HG03558 (cell line): ENCODE data around the gene KBTBD13.

ENCODE experiments used
- ATAC-seq: cut with Tn5 transposase; IDR thresholded peaks from one replicate; pipeline ENCODE4 v1.9.1; 2021; ENCODE audit warnings: moderate number of reproducible peaks; ENCODE audit not compliant: unreplicated experiment; ENCODE audit errors: extremely low read depth

KBTBD13 gene

DNA sequence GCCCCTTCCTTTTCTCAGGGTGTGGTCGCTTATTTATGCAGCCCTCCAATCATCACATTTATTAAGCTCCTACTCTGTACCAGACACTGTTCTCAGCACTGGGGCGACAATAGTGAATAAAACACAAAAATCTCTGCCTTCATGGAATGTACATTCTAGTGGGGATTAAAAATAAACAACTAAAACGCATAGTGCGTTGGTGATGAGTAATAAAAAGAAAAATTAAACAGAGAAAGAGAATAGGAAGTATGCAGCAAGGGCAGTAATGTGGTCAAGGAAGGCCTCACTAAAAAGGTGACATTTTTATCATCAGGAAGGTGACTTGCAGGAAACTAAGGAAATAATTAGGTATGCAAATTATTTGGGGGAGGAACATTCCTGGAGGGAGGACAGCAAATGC, 26.3 kb upstream of the KBTBD13 start:
- no peak for ATAC-seq

DNA sequence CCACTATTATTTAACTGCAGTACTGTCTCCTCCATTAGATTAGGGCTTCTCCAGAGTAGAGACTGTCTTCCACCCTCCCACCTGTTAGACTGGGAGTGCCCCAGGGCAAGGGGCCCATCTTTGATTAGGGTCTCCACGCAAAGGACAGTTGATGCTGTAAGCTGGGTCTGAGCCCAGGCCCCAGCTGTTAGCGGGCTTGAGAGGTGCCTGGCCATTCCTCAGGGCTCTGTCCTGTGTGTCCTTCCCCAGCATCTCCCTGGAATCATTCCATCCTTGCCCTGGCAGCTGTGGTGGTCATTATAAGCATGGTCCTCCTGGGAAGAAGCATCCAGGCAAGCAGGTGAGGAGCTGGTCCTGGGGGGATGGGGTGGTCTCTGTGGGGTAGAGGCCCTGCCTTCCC, 25.3 kb upstream of the KBTBD13 start:
- no peak for ATAC-seq

DNA sequence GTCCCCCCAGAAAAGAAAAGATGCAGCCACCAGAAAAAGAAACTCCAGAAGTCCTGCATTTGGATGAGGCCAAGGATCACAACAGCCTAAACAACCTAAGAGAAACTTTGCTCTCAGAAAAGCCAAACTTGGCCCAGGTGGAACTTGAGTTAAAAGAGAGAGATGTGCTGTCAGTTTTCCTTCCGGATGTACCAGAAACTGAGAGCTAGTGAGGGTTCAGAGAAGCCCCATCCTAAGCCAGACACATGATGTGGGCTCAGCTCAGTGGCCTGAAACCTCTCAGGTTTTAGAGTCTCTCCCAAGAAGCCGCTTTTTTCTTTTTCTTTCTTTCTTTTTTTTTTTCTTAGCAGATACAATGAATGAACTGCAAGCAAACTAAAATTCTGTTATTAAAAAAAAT, 23.6 kb upstream of the KBTBD13 start:
- ATAC-seq, result no peak

DNA sequence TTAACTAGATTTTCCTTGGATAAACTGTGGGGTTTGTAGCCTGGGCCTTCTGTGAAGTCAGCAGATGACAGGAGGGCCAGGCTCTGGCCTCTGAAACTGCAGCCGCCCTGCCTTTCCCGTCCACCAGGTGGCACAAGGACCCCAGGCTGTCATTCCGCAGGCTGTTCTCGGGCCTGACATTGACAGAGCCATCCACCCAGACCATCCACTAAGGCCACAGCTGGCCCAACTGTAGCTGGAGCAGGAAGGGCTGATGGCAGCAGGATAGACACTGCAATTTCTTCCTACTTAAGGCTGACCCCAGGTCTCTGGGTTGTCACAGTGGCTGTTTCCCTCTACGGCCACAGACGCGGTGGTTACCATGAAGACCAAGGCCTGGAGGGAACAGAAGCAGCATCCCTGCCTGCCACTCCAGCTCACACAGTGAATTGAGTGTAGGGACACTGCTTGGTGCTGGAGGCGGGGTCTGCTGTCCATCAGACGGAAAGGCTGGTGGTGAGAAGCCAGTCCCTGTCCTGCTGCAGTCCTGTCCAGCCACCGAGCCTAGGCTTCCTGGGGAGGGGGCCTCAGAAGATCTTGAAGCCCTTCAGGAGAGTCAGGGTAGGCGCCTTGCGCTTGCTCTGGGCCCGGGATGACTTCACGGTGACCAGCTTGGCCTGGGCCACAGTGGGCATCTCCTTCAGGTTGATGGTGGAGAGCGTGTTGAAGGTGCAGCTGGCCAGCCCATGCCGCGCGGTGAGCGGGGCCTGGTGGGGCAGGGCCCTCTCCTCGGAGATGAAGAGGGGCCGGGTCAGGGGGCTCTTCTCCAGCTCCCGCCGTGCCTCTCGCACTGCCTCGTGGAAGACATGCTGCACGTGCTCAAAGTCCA, 22.0 kb upstream of the KBTBD13 start:
- ATAC-seq, result no peak

DNA sequence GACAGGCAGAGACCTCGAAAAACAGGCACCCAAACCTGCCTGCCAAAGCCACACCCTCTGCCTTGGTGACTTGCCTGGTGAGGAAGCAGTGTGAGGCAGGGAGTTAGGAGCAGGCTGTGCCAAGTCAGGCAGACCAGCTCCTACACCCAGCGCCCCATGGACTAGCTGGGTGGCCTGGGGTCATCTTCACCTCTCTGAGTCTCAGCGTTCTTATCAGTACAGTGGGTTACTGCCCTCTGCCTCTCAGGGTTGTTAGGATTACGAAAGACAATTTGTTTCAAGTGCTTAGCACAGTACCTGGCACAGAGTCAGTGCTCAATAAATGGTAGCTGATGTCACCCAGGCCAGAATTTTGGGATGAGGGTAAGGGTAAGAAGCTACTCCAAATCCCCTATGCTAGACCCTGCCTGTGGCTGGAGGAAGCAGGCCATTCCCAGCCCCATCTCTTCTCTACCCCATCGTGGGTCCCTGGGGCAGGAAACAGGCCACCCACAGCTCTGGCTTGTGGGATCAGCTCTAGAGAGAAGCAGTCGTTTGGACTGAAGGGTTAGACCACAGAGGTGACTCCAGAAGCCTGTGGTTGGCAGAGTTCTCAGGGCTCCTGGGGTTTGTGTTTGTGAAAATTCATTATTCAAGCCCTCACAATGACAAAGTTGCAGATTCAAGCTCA, 21.2 kb upstream of the KBTBD13 start:
- ATAC-seq, result no peak

DNA sequence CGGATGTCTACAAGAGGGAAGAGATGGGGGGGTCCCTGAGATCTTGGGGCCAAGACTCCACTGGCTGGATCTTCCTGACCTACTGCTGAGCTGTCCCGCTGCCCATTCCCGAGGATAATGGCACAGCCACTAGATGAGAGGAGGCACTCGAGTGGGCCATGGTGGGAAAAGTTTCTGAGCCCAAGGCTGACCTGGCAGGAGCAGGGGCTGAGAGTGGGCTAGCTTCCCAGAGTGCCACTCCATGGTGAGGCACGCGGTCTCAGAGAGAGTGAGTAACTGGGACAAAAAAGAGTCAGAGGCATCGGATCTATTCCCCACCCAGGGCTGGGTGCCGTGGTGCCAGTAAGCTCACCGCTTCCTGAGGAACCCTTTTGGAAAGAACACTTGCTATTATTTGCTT, 20.4 kb upstream of the KBTBD13 start:
- no peak for ATAC-seq

DNA sequence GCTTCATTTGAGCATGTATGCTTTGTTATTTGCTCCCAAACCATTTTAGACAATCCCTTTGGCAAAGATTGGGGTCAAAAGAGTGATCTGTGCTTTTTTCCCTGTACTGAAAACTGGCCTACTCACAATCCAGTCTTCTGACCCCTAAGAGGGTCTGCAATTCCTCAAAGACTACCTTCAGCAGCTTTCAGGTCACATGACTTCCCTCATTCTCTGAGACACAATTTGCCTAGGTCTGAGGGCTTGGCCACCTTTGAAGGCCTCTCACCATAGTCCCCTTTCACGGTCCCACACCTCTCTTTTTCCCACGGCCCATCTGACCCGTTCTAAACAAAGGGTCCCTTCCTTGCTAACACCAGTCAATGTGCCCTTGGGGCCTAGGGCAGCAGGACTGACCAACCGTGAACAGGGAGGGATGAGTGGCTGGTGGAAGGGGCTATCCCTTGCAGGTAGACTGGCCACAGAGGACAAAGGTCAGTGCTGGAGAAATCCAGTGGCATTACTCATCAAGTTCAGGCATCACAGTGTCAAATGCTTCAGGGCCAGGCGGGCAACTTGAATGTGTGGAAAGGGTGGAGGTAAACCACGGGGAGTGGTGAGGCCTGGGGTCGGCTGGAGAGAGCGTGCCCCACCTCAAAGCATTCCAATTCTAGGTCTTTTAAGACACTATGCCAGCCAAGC, 19.5 kb upstream of the KBTBD13 start:
- no peak for ATAC-seq

DNA sequence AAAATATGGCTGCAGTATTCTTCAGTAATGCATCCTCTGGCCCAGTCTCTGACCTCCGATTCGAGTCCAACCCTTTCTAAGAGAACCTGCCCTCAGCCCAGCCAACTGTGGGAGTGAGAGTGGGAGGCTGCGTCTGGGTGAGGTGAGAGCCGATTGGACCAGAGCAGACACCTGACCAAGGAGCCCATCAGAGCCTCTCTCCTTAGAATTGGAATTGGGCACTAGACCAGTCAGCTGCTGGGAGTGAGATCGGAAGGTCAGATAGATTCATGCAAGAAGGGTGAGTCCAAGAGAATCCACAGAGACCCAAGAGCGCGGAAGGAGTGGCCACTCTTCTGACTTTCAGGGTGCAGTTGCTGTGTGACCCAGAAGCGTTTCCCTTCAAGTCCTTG, 19.0 kb upstream of the KBTBD13 start:
- no peak for ATAC-seq

DNA sequence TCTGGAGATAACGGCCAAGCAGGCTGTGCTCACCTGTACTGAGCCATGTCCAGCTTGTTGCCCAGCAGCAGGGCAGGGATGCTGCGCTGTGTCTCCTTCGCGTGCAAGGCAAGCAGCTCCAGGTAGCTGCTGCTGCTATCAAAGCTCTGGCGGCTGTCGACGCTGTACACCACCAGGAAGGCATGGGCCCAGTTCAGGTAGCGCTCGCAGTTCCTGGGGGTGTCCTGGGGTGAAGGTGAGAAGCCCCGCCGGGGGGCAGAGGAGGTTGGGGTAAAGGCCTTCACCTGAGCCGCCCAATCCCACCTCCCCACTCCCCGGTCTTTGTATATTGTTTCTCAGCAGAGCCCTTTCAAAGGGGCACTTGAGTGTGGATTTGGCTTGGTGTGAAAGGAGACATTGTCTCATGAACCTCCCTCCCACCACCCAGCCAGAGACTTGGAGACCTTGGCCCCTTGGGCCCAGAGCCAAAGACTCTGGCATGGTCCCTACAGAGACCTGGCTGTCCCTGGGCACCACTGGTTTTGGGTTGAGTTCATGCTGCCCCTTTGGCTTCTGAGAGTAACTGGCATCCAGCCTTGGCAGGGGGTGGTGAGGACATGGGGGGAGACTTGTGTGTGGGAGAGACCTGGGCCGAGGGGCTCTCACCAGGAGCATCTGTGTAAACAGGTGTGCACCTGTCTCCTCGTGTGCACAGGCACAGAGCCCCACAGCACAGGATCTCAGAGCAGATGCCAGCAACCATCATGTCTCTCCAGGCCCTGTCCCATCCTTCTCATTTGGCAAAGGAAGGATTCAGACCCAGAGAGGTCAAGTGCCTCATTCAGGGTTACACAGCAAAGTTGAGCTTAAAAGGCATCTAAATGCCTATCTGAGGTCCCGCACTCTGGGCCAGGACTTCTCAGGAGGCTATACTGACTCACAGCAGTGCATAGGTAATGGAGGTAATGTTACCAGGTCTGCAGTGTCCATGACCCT, 17.9 kb upstream of the KBTBD13 start:
- no peak for ATAC-seq

DNA sequence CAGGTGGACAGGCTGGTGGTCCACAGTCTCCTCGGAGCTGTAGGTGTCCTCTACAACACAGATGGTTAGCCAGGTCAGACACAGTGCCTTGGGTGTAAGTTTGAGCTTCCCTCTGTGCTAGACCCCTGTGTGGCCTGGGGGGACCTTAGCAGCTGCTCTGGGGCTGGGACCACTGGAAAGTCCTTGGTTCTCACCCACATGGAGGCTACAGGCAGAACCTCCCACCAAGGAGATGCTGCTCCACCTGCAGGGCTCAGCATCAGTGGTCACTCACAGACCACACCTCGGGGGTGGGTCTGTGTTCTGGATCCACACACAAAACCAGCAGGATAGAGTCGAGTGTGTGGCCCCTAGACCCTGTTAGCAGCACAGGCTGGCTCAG, 17.2 kb upstream of the KBTBD13 start:
- ATAC-seq, result no peak

DNA sequence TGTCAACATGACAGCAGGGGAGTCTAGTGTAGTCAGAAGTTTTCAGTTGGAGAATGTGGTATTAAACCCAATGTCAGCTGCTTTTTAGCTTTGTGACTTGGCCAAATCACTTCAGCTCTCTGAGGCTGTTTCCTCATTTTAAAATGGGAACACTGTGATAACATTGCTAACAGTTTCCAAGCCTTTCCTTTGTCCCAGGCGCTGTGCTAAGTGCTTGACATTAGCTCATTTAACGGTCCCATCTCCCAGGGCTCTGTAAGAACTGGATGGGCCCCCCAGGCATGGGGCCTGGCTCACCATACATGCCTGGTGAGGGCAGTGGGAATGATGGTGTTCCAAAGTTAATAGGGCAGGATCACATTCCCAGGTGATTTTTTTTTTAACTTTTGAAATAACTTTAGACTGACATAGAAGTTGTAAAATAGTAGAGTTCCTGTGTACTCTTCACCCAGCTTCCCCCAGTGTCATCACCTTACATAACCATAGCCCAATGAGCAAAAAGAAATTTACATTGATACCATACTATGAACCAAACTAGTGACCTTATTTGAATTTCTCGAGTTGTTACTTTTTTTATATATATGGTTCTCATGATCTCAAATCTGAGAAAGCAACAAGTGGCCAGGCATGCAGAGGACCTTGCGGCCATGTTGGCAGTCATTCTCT, 16.5 kb upstream of the KBTBD13 start:
- ATAC-seq, result no peak

DNA sequence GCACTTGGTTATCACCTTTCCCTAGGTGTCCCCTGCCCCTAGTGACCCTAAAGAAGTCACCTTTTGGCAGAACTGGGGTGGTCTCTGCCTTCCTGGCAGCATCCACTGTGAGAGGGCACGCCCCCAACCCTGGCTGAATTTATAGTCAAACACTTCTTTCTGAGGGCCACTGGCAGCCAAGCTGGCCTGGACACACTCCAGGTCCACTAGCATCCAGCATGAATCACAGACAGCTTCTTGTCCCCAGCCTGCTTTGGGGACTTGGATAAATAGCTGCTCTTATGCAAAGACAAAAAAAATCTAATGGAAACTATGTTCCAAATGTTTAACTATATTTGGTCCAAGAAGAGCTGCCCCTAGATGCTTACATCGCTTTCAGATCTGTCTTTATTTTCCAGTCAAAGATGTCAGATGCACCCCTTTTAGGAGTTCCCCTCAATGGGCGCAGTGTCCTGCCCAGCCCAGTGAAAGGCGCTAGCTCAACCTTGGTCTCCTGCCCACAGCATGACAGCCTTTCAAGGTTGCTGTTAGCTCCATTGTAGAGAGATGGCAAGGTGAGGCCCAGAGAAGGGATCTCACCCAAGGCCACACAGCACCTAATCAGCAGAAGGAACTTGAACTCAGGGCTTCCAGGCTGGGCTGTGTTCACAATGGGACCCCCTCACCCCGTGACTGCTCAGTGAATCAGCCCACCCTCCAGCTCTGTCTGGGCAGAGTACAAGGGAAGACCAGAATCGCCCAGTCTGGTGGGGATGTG, 15.7 kb upstream of the KBTBD13 start:
- ATAC-seq, result no peak

DNA sequence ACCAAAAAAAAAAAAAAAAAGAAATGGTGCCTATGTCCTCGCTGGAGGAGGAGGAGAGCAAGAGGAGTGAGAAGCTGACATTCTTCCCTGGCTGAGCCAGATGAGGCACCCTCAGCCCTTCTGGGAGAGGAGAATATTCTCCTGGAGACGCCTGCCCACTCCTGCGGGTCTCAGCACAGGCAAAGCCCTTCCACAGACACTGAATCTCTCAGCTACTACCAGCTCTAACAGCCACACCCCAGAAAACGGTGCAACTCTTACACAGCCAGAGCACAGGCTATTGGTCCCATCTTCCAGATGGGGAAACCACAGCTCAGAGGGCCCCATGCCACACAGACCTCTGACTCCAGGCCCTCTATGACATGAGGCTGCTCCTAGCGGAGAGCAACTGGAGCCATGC, 14.5 kb upstream of the KBTBD13 start:
- ATAC-seq, result no peak

DNA sequence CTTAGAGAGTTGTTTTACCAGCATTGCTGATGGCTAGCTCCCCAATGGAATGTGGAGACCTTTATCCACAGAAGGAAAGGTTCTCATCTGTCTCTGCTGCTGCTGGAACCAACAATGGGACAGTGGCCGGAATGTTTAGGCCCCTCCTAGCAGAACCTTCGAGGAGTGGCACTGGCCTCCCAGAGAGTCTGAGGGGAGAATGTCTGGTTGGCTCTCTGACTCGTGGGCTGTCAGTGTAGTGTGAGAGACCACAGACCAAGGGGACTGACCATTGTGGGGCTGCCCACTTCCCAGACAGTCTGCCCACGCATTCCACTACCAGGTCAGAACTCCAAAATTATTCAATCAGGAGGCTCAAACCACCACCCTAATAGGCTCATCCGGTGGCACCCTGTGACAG, 13.8 kb upstream of the KBTBD13 start:
- no peak for ATAC-seq

DNA sequence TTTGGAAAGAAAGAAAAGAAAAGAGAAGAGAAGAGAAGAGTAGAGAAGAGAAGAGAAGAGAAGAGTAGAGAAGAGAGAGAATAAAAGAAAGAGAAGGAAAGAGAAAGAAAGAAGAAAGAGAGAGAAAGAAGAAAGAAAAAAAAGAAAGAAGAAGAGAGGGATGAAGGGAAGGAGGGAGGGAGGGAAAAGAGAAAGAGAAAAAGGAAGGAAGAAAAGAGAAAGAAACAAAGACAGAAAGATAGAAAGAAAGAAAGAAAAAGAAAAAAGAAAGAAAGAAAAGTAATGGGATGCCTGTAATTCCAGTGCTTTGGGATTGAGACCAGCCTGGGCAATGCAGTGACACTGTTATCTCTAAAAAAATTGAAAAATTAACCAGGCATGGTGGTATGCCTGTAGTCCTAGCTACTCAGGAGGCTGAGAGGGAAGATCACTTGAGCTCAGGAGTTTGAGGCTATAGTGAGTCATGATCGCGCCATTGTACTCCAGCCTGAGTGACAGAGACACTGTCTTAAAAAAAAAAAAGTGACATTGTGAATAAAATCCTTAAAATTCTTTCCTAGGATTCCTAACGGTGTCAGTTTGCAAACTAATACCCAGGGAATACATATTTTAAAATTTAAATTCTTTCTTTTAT, 10.4 kb upstream of the KBTBD13 start:
- ATAC-seq, result no peak

DNA sequence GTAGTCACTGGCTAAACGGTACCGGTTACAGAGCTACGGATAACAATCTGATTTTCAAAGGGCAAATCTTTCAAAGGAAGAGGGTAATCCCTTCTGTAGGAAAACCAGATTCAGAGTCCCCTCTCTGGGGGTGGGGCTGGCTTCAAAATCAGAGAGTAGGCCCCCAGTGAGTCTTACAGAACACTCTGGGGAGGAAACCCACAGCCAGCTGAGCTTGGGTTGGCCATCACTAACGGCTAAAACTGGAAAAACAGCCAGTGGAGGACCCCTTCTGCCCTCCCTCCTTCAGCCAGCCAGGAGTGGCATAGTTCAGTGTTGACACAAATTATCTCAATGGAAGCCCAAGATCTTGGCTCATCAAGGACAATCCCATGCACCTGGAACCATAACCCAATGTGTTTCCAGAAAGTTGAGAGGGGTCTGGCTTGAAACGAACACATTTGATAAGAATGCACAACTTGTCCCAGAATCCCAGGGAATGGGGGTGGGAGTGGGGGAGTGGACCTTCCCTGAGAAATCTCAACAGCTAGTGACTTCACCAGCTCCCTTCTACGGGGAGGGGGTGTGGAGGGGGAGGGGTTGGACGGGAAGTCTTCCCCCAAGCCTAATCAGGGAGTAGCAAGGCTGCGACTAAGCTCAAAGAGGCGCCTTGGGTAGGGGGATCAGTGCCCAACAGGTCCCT, 9.8 kb upstream of the KBTBD13 start:
- ATAC-seq, result no peak

DNA sequence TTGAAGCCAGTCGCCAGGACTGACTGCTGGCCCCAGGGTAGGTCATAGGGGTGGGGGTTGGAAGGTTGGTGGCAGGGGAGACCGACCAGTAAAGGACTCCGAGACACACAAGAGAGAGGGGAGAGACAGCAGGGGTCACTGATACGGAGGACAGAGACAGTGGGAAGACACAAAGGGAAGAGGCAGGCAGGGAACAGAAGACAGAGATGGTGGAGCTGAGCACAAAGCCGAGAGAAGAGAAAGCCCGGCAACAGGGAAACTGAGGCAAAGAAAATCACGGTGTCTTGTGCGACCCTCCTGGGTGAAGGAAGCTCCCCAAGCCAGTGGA, 9.3 kb upstream of the KBTBD13 start:
- no peak for ATAC-seq
